GM21360 (cell line): ENCODE measurements around the gene MYOT.

Source experiments
- ATAC-seq: cut with Tn5 transposase; IDR thresholded peaks from one replicate; pipeline ENCODE4 v1.9.1; 2021; ENCODE audit warnings: mild to moderate bottlenecking, moderate library complexity; ENCODE audit not compliant: unreplicated experiment

The MYOT gene, protein sequence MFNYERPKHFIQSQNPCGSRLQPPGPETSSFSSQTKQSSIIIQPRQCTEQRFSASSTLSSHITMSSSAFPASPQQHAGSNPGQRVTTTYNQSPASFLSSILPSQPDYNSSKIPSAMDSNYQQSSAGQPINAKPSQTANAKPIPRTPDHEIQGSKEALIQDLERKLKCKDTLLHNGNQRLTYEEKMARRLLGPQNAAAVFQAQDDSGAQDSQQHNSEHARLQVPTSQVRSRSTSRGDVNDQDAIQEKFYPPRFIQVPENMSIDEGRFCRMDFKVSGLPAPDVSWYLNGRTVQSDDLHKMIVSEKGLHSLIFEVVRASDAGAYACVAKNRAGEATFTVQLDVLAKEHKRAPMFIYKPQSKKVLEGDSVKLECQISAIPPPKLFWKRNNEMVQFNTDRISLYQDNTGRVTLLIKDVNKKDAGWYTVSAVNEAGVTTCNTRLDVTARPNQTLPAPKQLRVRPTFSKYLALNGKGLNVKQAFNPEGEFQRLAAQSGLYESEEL

DNA sequence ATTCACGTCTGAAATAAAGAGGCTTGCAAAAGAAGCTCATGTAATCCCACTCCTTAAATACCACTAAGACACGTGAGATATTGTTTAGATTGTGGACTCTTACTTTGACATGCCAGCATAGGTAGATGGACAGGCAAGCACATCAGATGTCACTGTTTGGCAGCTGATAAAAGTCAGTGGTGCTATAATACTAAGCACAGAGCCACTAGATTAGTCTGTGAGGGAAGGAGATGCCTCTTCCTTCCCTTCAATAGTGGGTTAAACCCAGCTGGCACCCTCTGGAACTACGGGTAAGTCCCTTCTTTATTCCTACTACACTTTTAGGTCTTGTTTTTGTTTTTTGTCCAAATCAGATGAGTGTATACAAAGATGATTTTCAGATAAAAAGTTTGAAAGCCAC lies at the start of gene MYOT:
MYOT (plus strand) TSS at position 197 of the 400 bp plus-strand sequence. CDS start 2,792 bp downstream, outside the sequence.
- ATAC-seq = no peak

DNA sequence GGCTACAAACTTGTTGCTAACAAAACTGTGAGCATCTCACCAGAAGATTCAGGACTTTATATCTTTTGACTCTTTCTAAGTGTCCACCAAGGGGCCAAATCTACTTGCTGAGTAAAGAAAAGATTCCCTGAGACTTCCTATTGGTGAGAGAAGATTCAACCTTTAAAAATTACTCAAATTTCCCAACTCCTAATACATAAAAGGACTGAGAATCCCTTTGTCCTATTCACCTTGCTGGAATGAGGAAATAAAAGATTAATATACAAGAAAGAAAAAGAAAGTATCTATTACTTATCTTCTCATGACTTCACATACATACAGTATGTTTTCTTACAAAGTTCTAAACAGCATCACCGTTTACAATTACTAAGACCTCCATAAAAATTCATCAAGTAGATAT lies 47.9 kb upstream of the MYOT start:
- ATAC-seq = no peak

DNA sequence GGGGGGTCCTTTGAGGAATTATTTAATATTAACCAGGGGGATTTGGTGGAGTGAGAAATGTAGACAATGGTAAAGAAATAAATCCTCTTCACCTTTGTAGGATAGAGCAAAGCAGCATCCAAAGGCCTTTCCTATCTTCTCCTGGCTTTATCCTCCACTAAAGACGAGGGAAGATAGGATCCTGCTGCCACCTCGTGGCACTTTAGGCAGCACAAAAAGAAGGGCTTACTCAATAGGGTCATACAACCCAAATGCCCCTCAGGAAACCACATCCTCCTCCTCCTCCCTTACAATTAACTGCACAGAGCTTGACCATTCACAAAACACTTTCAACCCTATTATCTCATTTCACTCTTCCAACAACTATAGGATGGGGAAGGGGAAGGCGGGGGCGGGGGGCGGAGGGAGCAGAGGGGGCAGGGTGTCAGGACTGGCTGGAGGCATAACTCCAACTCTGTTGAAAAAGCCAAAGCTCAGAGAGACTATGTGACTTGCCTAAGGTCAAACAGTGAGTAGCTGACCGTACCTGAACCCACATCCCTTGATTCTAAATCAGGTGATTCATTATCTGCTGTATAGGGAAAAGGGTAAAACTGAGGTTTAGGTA lies 45.4 kb upstream of the MYOT start:
- no peak for ATAC-seq

DNA sequence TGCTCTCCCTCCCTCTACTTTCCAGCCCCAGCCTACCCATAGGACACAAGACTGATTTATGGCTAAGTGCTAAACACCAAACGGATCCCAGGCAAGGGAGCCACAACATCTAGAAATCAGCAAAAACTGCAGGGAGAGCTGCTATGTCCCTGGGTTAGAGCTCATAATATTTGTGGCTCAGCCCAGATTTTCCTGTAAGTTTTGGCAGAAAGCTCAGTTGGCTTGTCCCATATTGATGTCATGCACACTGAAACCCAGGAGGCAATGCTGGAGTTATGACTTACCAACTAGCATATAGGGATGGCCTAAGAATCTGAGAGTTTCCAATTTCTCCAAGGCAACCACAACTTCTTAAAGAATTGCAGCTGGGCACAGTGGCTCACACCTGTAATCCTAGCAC lies 44.7 kb upstream of the MYOT start:
- ATAC-seq = no peak

DNA sequence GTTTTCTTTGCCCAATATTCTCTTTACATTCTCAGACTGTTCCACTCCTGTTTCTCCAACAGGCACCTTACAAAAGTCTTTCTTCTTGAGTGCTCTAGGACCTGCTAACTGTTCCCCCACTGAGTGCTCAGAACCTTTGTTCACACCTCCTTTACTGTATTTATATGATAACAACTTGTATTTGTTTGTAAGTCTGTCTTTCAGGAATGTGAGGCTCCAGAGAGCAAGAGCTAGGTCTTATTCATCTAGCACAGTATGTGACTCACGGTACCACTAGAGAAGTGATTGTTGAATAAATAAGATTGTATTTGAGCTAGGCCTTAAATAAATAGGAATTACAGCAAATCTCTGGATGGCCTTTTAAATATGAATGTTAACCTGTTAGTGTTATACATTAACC lies 42.5 kb upstream of the MYOT start:
- ATAC-seq = no peak

DNA sequence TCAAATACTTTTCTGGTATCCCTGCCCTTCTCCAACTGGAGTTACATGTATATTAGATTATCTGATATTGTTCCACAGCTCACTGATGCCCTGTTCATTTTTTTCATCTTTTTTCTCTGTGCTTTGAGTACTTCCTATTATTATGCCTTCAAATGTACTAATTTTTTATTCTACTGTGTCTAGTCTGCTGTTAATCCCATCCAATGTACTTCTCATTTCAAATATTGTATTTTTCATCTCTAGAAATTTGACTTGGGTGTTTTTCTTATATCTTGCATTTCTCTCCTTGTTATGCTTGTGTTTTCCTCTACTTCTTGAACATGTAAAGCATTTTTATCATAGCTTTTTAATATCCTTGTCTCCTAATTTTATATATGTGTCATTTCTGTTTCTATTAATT lies 41.6 kb upstream of the MYOT start:
- no peak for ATAC-seq

DNA sequence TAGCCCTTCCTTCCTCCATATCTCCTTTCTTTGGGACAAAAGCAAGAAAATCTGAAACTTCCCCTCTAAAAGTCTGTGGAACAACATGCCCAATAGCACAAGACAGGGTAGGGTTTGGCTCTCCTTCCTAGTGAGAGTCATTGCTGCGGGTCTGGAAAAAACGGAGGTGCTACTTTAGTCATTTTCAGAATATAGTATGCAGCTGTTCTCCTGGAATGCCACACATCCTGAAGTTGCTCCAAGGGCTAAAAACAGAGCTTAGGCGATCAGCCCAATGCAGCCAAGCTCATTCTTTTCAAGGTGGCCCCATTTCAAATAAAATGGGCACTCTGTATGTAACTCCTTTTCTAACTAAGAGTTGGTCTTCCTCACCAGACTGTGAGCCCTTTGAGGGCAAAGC lies 39.5 kb upstream of the MYOT start:
- ATAC-seq = no peak

DNA sequence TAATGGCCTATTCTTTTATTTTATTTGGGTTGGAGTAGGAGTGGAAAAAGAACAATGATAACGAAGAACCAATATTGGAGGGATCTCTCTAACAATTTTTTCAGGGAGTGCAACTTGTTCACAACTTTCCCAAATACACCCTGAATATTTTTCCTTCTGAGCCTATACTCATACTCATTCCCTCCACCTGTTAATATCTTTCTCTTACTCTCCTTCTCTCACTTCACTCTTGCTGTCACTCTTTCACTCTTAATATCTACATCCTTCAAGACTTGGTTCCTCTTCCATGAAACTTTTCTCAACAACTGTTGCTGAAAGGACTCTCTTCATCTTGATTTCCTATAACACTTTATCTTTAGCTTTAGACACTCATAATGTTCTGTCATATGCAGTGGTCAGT lies 39.0 kb upstream of the MYOT start:
- no peak for ATAC-seq

DNA sequence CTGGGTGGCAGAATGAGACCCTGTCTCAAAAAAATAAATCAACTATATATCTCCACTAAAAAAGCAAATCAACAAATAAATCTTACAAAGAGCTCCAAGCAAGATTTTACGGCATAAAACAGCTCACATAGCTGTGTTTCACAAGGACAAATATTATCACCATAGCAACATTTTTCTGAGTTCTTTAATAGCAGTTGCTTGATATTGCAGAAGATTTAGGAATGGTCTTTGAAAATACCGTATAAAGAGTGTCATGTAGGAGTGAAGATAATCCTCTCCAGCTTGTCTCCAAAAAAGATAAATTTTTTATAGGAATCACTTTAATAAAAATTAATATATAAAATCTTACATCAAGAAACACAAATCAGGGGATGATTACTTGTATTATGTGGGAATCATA lies 36.6 kb upstream of the MYOT start:
- no peak for ATAC-seq

DNA sequence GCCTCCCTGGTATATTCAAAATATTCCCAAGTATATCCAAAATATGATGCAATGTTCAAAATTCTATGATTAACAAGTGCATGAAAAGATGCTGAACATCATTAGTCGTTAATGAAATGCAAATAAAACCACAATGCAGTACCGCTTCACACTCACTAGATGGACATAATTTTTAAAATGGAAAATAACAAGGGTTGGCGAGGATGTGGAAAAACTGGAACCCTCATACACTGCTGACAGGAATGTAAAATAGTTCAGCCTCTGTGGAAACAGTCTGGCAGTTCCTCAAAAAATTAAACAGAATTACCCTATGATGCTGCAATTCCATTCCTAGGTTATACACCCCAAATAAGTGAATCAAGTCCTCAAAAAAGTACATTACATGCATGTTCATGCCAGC lies 36.1 kb upstream of the MYOT start:
- ATAC-seq = no peak

DNA sequence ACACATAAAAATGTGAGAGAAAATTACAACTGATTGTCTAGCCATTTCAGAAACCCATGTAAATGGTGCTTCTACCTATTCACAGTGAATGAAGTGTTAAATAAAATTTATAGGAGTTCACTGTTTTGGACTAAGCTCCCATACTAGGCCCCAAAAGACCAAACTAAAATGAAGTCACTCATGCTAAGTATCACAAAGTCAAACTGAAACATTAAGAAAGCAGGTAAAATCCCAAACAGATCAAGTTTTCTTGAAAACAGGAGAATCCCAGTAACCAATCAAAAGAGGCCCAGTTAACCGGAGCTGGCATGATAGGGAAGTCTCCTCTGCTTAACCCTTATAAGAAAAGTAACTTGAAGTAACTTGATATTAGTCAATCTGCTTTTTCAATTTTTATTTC lies 35.2 kb upstream of the MYOT start:
- ATAC-seq = no peak

DNA sequence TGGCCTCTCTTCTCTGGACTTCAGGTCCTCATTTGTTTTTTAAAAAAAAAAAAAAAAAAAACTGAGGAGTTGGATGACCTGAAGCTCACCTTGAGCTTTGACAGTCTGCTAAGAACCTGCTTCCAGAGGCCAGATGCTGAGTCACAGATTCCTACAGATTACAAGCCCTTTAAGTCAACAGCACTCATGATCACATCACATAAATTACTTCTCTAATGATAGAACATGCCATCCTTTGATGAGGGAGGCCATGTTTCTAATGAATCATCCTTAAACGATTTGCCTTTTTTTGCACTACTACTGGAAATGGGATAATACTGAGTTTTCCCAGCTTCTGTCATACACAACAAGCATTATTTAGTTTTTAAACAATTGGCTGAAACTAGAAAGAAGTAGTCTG lies 34.2 kb upstream of the MYOT start:
- ATAC-seq = no peak

DNA sequence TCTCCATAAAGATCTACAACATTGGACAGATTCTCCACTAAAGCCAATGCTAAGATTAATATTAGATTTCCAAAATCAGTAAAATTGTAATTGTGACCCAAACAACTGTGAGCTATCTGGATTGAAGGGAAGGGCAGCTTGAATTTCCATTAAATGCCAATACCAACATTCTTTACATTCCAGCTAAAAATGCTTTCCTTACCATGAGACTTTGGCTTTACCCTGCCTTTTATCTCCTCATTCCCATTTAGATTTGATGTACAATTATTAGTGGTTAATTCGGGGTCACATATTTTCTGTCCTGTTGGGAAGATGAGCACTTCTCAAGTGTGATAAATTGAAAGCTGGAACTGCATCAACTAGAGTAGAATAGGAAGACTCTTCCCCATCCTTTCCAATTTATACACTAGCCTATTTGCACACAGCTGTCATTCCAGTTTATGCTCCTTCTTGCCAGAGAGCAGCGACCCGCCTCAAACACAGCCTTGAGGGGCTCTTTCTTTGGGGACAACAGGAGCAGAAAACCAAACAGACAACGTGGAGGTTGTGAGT lies 33.1 kb upstream of the MYOT start:
- no peak for ATAC-seq

DNA sequence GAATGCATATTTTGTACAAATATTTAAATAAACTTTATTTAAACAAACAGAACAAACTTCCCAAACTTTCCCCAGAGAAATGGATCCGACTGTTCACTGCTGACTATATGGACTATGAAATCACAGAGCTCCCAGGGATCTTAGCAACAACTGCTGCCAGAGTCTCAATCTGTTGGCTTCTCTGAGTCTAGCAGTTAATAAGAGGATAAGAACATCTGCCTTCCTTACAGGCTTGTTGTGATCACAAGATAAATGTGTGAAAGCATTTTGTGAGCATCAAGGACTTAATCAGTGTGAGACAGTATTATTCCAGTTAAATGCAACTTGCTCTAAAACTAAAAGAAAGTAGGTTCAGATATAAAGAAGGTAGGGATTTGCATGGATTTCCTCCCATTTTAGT lies 31.4 kb upstream of the MYOT start:
- no peak for ATAC-seq

DNA sequence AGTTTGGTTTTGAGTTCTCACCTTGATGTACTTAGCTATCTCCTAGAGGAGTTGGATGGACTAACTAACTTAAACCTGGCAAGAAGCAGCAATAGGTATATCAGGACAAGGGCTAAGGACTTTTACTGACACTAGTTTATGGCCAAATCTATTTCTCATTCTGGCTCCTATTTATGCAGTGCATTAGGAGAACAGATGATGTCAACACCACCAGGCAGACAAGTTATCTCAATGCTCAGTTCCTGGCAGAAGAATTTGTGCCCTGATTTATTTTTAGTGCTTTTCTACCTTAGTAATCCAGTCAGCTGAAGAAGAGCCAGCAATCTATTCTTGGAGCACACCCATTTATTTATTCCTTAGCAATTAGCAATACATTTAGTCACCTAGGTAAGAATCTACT lies 30.7 kb upstream of the MYOT start:
- ATAC-seq = no peak

DNA sequence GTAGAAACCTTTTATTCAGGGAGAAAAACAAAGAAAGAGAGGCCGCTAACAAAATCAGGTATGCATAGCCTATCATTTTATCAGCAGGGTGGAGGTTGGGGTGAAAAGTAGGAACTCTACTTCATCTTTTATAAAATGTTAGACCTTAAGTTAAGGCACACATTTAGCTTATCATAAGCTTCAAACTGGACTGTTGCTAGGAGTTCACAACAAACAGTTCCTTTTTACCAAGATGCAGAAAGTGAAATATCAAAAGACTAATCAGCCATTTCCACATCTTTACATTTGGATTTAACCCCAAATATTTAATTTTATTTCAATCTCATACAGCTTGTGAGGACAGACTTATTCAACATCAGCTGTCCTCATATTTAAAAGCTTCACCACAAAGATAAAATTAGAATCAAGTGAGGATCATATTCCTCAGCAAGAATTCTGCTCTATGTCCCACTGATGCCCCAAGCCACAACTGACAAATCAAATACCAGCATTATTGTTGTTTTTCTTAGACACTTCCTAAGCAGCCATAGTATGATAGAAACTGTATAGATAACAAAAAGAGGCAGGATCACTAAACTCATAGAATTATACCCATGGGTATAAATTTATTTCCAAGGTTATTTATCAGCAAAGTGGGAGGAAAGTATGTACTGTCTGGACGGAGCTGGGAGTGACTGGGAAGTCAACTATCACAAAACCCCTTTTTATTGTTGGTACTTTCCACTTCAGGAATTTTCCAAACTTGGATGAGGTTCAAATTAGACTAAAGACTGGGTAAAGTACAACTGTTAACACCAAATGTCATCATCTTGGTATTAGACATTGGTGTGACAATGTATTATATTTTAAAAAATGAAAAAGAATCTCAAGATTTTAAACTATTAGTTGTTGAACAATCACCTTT lies 29.9 kb upstream of the MYOT start:
- no peak for ATAC-seq

DNA sequence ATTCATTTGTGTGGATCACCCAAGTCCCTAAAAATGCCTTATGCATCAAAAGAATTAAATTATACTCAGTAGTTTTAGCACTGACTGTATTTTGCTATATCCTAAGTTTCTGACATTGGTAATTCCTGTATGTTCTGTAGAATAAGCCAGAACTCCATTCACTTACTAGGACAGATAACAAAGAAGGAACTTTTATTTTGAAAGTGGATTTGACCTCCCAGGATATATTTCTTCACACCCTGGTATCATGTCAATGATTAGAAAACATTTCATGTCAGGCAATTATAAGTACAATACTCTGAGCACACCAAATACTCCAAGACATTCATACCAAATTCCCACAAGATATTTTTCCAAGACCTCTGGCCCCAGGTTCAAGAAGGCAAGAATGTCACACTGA lies 28.7 kb upstream of the MYOT start:
- no peak for ATAC-seq

DNA sequence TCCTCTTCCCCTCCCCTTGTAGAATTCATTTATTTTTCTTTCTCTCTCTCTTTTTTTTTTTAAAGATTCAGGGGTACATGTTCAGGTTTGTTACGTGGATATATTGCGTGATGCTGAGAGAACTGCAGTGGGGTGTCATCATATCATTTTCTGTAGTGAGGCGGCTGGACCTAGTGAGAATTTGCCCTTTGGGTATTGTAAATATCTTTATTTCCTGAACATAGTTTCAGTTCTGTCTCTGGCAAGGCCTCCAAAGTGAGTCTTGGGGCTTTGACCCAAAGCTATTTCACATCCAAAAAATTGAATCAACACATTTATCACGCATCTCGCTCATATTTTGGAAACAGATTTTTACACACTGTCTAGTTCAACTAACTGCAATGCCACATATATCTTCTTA lies 25.4 kb upstream of the MYOT start:
- no peak for ATAC-seq

DNA sequence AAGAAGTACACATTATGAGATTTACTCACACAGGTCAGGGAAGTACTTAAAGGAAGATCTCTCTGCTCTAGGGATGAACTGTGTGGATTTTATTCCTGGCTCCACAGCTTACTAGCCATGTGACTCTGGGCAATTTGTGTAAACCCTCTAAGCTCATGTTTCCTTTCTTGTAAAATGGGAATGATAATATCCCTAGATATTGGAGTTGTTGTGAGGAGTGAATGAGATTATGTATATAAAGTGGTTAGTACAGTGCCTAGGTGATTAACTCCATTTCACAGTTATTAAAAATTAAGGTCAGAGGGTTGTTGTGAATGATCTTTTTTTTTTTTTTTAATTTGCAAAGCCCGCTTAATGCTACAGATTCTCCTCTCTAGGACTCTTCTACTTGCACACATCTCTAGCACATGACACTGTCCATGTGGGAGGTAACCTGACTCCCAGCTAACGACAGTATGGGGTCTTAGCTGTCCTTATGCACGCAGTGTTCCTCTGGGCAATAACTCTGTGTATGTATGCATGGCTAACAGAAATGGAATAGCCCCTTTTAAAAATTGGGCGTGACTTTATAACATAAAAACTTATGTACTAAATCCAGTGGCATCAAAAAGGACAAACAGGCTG lies 23.9 kb upstream of the MYOT start:
- no peak for ATAC-seq

DNA sequence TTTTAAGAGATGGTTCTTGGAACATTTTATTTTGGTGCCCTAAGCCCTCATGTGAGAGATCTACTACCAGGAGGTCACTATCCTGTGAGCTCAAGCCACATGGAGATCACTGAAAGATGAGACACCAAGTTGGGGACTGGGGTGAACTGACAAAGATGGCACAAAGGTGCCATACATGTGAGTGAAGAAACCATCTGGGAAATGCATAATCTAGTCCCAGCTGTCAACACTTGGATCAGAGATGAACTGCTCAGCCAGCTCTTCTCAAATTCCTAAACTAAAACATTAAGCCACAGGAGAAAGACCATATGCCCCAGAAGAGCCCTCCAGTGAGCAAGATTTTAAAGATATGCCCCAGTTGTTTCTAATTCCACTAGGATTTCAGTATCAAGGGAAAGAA lies 22.2 kb upstream of the MYOT start:
- ATAC-seq = no peak

DNA sequence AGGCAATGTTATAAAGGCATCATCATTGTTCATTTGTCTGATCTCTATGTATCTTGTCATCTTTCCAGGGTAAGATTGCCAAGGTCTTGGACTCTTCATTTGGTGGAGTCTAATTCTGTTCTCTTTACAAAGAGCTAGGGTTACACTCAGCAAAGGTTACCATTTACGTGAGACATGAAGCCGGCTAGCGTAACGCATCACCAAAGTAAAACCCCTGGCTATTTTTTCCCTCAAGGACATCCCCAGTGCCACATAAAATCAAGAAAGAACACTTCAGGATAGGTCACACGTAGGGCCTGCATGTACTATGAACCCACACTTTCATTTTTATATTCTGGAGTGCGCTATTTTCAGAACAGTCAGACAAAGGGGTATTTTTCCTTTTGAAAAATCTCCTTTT lies 20.0 kb upstream of the MYOT start:
- peak; percentile 62 for ATAC-seq
